Activated effector memory CD4-positive, alpha-beta T cell treated with anti-CD3 and anti-CD28 coated beads, Interleukin-2, amount 50 U/mL, for 16 hours (primary cell): ENCODE data around the gene CYP1B1.
"Not testable (repeated sequence)": the region's sequence is repeated elsewhere in the genome, so short reads cannot be mapped to it uniquely, and the experiment has no call there.

Experiments used
- DNase-seq: peaks from one replicate; pipeline ENCODE4 v3.0.0-alpha.2; 2020

The CYP1B1 gene

GRCh38 chr2:38030635-38031355 lies 45.2 kb downstream of the CYP1B1 start:
- no peak for DNase-seq

- no peak for DNase-seq
Measured at GRCh38 chr2:38029512-38029911, 46.4 kb downstream of the CYP1B1 start.

GRCh38 chr2:38028829-38029228 lies 47.1 kb downstream of the CYP1B1 start:
- no peak for DNase-seq

GRCh38 chr2:38026846-38027245 lies 49.1 kb downstream of the CYP1B1 start:
- no peak for DNase-seq

- DNase-seq = no peak
Measured at GRCh38 chr2:38021589-38021988, 54.4 kb downstream of the CYP1B1 start.

GRCh38 chr2:38020359-38021069 lies 55.4 kb downstream of the CYP1B1 start:
- DNase-seq = not testable (repeated sequence)

GRCh38 chr2:38017836-38018235 lies 58.1 kb downstream of the CYP1B1 start:
- DNase-seq = no peak
